Measurements from ENCODE around the gene ART1.
A peak's percentile ranks its signal among the peaks of the same experiment; 100 is the strongest.
"Not testable (repeated sequence)": the region's sequence is repeated elsewhere in the genome, so short reads cannot be mapped to it uniquely, and the experiment has no call there.

ART1 gene

DNA sequence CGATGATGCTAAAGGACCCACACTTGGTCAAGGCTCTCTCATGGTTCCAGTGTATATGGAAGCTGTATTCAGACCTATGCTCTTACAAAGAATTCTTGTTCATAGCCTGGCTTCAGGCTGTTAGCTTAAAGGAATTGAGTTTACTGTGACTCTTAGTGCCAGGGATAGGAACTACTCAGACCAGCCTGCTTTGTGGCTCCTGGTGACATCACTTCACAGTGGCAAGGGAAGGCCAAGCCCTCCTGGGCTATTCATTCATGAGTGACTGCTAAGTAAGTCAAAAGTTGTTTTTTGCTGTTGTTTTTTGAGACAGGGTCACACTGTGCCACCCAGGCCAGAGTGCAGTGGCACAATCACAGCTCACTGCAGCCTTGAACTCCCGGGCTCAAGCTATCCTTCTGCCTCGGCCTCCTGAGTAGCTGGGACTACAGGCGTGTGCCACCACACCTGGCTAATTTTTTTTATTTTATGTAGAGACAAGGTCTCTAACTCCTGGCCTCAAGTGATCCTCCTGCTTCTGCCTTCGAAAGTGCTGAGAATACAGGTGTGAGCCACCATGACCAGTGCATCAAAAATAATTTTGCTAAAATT, 12.8 kb upstream of the ART1 start:
- no peak for DNase-seq

DNA sequence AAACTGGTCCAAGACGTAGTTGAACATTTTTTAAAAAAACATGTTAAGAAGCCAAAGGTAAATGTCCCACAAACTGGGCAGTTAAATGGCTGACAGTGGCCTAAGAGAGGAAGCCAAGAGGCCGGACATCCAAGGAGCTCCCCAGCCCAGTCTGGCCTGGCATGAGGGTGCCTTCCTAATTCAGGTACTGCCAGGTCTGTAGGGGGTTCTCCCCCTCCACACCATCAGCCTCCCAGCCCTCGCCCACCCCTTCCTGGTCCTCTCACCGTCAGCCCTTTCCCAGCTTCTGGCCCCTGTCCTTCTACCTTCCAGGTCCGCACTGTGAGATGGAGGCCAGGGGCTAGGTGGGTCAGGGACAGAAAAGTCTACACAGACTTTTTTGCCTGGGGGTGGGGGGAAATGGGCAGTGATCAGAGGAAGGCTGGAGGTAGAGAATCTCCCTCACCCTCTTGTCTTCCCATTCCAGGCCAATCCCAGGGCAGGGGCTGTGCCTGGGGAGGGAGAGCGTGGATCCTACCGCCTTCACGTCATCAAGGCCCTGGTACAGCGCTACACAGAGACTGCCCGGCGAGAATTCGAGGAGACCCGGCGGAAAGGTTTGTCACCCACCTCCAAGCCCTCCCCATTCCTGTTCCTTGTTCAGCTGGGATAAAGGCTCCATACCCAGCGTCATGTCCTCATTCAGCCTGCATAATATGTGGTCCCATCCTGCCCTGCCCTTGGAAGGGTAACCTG, 9.1 kb upstream of the ART1 start:
- DNase-seq: no peak

- DNase-seq: no peak
Observed at GRCh38 chr11:3637201-3637600, 7.7 kb upstream of the ART1 start.

GRCh38 chr11:3638513-3638912, 6.4 kb upstream of the ART1 start:
- DNase-seq: no peak

GRCh38 chr11:3639841-3640240, 5.1 kb upstream of the ART1 start:
- no peak for DNase-seq

- DNase-seq: no peak
Observed at GRCh38 chr11:3641191-3641590, 3.7 kb upstream of the ART1 start.

DNA sequence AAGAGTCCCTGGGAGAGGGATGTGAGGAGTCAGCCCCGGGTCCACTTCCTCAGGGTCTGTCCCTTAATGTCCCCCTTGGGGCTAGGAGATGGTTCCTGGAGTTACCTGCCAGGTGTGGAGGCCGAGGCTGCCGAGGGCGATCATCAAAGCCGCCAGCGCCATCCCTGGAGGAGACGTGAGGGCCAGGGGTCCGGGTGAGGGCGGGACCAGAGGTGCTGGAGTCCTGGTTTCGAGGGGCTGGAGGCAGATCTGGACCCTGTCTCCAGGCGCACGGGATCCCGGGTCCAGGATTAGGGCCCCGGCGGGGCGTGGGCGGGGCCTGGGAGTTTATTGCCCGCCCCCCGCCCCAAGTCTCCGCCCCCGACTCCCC, 3.2 kb upstream of the ART1 start, which contains the start of gene ART5:
Gene ART5, minus strand, starts transcription at position 292 of the 370 bp plus-strand sequence. Its CDS starts 130 bp downstream, at position 162.
- no peak for DNase-seq

DNA sequence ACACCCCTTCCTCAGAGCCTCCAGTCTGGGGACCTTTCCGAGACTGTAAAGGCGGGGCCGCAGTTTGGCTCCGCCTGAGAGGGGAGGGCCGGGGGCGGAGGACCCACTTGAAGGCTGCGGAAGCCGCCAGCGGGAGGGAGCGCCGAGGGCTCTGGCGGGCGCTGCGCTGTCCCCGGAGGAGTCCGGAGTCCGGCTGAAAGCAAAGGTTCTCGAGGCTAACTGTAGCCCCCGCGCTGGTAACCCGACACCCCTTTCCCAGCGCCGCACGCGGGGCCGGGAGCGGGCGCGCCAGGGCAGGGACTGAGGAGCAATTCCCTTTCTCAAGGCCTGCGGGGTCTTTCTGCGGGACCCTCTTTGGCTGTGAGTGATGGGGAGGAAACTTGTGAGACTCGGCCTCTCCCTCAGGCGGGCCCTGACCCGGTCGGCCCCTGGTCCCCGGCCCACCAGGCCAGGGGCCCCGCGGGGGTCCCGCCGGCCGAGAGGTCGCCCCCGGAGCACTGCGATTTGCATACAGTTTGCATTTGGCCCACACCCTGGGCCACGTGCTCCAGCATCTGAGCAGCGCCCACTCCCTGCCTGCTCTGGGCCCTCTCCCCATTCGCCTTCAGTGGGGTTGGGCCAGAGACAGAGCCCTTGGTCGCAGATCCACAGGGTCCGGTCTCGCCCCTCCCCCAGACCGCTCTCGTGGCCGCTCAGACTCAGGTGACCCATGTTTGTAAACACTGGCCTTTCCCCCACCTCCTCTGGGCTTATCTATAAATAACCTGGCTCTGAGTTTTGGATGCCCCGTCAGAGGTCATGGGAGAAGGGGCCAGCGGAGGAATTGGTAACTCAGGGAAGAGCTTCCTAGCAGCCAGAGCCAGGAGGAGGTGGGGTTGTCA, 2.6 kb upstream of the ART1 start:
- DNase-seq: peak in 1 of 2 donors; percentile 13

- DNase-seq: not testable (repeated sequence)
Observed at GRCh38 chr11:3643102-3643546, 1.8 kb upstream of the ART1 start.

GRCh38 chr11:3645552-3645951, 624 bp downstream of the ART1 start:
- no peak for DNase-seq

- not testable (repeated sequence) for DNase-seq
Observed at GRCh38 chr11:3648843-3649242, 3.9 kb downstream of the ART1 start.

GRCh38 chr11:3649374-3649773, 4.4 kb downstream of the ART1 start:
- DNase-seq: not testable (repeated sequence)

DNA sequence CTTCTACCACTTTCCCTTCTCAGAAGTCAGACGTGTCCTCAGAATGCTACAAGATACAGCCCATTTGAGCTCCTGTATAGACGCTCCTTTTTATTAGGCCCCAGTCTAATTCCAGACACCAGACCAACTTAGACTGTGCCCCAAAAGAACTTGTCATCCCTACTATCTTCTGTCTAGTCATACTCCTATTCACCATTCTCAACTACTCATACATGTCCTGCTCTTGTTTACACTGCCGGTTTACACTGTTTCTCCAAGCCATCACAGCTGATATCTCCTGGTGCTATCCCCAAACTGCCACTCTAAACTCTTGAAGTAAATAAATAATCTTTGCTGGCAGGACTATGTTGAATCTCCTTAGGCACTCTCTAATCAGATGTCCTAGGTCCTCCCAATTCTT, 7.6 kb downstream of the ART1 start:
- DNase-seq: not testable (repeated sequence)

- no peak for DNase-seq
Observed at GRCh38 chr11:3655547-3655946, 10.6 kb downstream of the ART1 start.

DNA sequence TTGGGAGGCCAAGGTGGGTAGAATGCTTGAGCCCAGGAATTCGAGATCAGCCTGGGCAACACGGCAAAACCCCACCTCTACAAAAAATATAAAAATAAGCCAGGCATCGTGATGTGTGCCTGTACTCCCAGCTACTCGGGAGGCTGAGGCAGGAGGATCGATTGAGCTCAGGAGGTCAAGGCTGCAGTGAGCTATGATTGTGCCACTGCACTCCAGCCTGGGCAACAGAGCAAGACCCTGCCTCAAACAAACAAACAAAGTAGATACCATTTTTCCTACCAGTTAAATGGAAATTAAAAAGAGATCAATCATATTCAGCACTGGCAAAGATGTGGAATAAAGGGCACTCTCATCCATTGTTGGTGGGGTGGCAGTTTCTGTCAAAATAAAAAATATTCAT, 12.4 kb downstream of the ART1 start:
- not testable (repeated sequence) for DNase-seq

DNA sequence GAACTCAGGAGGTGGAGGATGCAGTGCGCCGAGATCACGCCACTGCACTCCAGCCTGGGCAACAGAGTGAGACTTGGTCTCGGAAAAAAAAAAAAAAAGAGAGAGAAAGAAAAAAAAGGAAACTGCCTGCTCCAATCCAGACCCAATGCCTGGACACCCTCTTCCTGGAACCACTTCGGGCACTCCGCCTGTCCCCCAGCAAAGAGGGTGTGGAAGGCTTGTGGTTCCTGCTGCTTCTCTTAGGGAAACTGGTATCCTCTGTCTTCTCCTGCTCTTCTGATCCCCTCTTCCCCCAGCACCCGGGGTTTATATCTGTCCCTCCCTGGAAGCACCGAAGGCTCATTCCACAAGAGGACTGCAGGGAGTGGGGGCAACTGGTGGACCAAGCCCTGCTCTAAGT, 13.3 kb downstream of the ART1 start:
- DNase-seq: no peak

DNA sequence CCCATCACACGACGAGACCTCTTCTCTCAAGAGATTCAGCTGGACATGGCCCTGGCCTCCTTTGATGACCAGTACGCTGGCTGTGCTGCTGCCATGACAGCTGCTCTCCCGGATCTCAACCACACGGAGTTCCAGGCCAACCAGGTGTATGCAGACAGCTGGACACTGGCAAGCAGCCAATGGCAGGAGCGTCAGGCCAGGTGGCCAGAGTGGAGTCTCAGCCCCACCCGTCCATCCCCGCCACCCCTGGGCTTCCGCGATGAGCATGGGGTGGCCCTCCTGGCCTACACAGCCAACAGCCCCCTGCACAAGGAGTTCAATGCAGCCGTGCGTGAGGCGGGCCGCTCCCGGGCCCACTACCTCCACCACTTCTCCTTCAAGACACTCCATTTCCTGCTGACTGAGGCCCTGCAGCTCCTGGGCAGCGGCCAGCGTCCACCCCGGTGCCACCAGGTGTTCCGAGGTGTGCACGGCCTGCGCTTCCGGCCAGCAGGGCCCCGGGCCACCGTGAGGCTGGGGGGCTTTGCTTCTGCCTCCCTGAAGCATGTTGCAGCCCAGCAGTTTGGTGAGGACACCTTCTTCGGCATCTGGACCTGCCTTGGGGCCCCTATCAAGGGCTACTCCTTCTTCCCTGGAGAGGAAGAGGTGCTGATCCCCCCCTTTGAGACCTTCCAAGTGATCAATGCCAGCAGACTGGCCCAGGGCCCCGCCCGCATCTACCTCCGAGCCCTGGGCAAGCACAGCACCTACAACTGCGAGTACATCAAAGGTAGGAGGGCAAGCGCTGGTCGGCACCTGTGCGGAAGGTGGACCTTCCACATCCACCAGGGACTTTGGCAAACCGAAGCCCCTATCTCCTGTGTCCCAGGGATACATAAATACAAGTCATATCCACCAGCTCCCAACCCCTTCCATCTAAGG, 14.9 kb downstream of the ART1 start:
- no peak for DNase-seq

DNA sequence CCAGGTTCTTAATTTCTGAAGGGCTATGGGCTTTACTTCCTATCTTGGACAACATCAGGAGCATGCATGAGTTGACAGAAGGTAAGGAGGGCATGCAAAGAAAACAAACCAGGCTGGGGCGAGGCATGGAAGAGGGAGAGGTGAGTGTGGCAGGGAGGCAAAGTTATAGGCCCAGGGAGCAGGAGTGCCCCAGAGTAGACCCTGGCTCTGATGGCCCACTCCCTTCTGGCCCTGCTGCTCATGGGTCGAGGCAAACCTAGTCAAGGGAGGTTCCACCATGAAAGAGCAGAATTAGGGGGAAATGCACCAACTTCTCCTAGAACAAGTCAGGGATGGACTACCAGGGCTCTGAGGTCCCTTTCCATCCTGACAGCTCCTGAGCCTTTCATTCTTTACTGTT, 16.0 kb downstream of the ART1 start:
- no peak for DNase-seq

DNA sequence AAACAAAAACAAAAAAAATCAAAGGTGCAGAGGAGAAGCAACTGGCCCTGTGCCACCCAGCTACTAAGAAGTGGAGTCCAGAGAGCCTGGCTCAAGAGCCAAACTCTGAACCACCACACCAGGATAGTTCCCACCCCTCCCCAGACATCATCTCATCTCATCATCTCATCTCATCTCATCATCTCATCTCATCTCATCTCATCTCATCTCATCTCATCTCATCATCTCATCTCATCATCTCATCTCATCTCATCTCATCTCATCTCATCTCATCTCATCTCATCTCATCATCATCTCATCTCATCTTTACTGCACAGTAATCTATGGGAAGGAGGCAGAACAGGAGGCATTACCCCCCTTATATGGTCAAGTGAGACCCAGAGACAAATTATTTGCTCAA, 17.9 kb downstream of the ART1 start:
- no peak for DNase-seq

DNA sequence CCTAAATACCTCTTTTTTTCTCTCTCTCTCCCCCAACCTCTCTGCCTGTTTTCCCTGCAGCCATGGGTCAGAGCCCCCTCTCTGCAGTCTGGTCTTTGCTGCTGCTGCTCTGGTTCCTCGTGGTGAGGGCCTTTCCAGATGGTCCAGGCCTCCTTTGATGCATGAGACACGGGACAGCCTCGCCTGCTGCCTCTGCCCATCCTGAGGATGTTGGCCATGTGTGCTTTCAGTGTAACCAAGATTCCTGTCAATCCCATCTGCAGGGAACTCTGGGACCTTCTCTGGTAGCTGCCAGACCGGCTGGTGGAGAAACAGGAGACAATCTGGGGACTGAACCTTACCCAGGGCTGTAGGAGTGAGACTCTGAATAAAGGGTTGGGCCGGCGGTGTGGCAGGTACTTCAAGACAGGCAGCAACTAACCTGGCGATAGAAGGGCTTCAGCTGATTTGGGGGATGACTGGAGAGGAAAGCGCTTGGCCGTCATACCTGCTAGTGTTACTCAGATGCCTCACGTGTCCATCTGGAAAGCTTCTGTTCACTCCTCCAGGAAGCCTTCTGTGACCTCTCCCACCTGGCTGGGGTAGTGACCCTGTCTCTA, 19.2 kb downstream of the ART1 start:
- DNase-seq: no peak

DNA sequence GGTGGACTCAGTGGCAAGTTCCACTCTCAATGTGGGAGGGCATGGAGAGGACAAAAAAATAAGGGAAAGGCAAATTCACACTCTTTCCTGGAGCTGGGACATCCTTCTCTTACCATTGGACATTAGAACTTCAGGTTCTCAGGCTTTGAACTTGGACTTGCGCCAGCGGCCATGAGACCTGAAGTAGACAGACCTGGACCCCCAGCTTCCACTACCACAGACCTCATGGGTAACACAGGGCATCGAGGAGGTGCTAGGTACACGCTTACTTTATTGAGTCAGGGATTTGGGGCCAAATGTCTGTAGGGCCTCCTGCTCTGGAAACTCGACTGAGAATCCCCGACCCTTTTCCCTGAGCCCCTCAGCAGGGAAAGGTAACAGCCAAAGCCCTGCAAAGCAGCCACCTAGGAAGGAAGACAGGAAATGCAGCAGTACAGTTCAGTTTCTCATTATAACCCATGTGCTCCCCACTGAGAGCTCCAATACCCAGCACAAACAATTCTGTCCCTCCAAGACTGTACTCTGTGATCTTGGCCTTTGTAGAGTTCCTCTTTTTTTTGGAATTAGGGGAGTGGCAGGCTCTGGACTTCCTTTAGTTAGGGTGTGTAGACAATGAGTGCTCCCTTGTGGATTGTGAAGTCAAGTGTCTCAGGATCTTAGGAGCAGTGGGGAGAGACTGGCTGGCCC, 20.6 kb downstream of the ART1 start:
- peak in 1 of 2 donors; percentile 26 for DNase-seq
